HepG2 (cell line): Measurements from ENCODE around the gene NDUFS7. TPM values are rescaled to one million over a fixed set of nuclear protein-coding genes. Genes with fewer than 3 reads are reported as not detected.
A peak's percentile ranks its signal among the peaks of the same experiment; 100 is the strongest.

ENCODE experiments used
- AGO2 ChIP-seq: fragments of 200-400 bp; formaldehyde crosslinking; optimal IDR thresholded peaks from 2 replicates; pipeline ENCODE3; 2017; ENCODE audit warnings: mild to moderate bottlenecking, low read depth, low read length, moderate library complexity
- KDM1A ChIP-seq: IDR thresholded peaks from 2 replicates; pipeline ENCODE4 v1.6.1; 2016; ENCODE audit warnings: missing compliant biosample characterization
- MTERF4 ChIP-seq: sonication (generic); formaldehyde crosslinking; IDR thresholded peaks from 2 replicates; pipeline ENCODE4 v1.8.0; 2023; ENCODE audit warnings: mild to moderate bottlenecking, missing genetic modification reagents
- NFIB ChIP-seq: sonication (generic); formaldehyde crosslinking; IDR thresholded peaks from 2 replicates; pipeline ENCODE4 v1.9.0; 2021; ENCODE audit warnings: missing genetic modification reagents, mild to moderate bottlenecking, borderline replicate concordance
- RBFOX2 ChIP-seq: fragments of 200-400 bp; formaldehyde crosslinking; IDR thresholded peaks from 2 replicates; pipeline ENCODE4 v1.6.1; 2017; ENCODE audit warnings: low read depth, mild to moderate bottlenecking, low read length
- TSC22D2 ChIP-seq: sonication (generic); formaldehyde crosslinking; IDR thresholded peaks from 2 replicates; pipeline ENCODE4 v1.5.1; 2020; ENCODE audit warnings: missing genetic modification reagents, mild to moderate bottlenecking, borderline replicate concordance
- YY1 ChIP-seq: IDR thresholded peaks from 2 replicates; pipeline ENCODE4 v1.6.1; 2011; ENCODE audit warnings: low read length, low read depth, moderate library complexity, mild to moderate bottlenecking; ENCODE audit not compliant: insufficient read depth, insufficient replicate concordance
- ZNF142 ChIP-seq: sonication (generic); formaldehyde crosslinking; IDR thresholded peaks from 2 replicates; pipeline ENCODE4 v1.4.0; 2020; ENCODE audit warnings: missing genetic modification reagents
- ZNF234 ChIP-seq: sonication (generic); formaldehyde crosslinking; conservative IDR thresholded peaks from 2 replicates; pipeline ENCODE4 v1.5.1; 2020; ENCODE audit warnings: mild to moderate bottlenecking, missing genetic modification reagents
- ZNF317 ChIP-seq: sonication (generic); formaldehyde crosslinking; IDR thresholded peaks from 2 replicates; pipeline ENCODE4 v1.5.0; 2020; ENCODE audit warnings: mild to moderate bottlenecking, missing genetic modification reagents
- ZNF569 ChIP-seq: sonication (generic); formaldehyde crosslinking; IDR thresholded peaks from 2 replicates; pipeline ENCODE4 v1.5.0; 2020; ENCODE audit warnings: mild to moderate bottlenecking, missing genetic modification reagents, moderate library complexity, borderline replicate concordance
- ZNF672 ChIP-seq: sonication (generic); formaldehyde crosslinking; IDR thresholded peaks from 2 replicates; pipeline ENCODE4 v1.8.1; 2022; ENCODE audit warnings: missing genetic modification reagents
- ZNF746 ChIP-seq: sonication (generic); formaldehyde crosslinking; IDR thresholded peaks from 2 replicates; pipeline ENCODE4 v1.8.0; 2022; ENCODE audit warnings: mild to moderate bottlenecking, missing genetic modification reagents
- polyA plus RNA-seq, 8 experiments: library from polyadenylated mRNA; depleted of rRNA in 3 of 8; stranded (reverse) in 7 of 8; unstranded in 1 of 8; fragments of >200 nt; fragmentation: Illumina TruSeq in 4 of 8; extraction: Trizol in 4 of 8; gene quantifications; 2 replicates each; pipeline versions ENCODE4 v1.2.1 to v1.2.3, GENCODE V29; 2011 to 2016; ENCODE audit warnings: low read depth in 4 of 8, missing spikeins in 1 of 8, mixed read lengths in 1 of 8; ENCODE audit not compliant: insufficient read depth in 1 of 8
- total RNA-seq, 5 experiments: library from RNA; depleted of rRNA; stranded (reverse); fragments of >200 nt; fragmentation: Illumina TruSeq; extraction: Trizol; gene quantifications; 2 replicates each; pipeline ENCODE4 v1.2.3, GENCODE V29; 2016; ENCODE audit warnings: low read depth in 1 of 5

Gene NDUFS7
- total and polyA plus RNA-seq, 2 of the 13 experiments (the other 11 are each of a cell fraction or from before 2014, with no cell fraction given) = 34.3 to 66.9 TPM

DNA sequence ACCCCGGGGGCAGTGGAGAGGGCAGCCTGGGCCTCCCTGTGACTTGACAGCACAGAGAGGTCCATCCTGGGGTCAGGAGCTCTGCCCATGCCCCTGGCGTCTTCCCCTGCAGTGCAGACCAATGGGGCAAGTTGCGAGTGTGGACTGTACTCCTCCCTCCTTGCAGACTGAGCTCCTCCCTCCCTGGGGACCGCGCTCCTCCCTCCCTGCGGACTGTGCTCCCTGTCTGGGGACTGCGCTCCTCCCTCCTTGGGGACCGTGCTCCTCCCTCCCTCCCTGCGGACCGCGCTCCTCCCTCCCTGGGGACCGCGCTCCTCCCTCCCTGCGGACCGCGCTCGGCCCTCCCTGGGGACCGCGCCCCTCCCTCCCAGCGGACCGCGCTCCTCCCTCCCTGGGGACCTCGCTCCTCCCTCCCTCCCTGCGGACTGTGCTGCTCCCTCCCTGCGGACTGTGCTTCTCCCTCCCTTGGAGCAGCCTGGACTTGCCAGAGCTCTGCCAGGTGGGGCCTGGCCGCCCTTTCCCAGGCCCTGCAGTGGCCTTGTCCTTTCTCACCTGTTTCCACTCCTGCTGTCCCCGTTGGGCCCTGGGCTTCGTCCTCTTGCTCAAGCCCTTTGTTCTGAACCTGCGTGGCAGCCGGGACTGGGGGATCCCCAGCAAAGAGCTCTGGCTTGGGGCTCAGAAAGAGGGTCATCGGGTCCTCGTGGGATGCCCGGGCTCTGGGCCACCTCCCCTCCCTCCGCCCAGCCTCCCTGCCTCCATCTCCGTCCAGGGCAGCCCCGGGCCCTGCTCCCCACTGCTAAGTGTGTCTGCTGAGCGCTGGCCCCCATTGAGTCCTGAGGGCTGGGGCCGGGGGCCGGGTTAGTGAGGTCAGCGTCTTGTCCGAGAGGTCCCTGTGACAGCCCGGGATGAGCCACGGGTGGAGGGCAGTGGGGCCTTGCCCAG is 10.8 kb downstream of the NDUFS7 start (continued):
- TF ChIP-seq ZNF142 (CRISPR knock-in tag) (no peak), KDM1A (CRISPR knock-in tag) (no peak), AGO2 (peak; percentile 81), NFIB (CRISPR knock-in tag) (0 out of 2 replicates have a peak, but pooled peaks have one; percentile 18), MTERF4 (CRISPR knock-in tag) (no peak), TSC22D2 (no peak), YY1 (no peak), ZNF746 (CRISPR knock-in tag) (0 out of 2 replicates have a peak, but pooled peaks have one; percentile 30), RBFOX2 (peak; percentile 13; the same call in 1 of the 2 replicates), ZNF672 (no peak), ZNF569 (CRISPR knock-in tag) (no peak), ZNF234 (CRISPR knock-in tag) (no peak), ZNF317 (CRISPR knock-in tag) (no peak)
